NCI-H1417 treated with DMSO at 0.1 percent for 48 hours (cell line): ENCODE data around the gene CFAP74.

Source experiments
- DNase-seq: peaks from one replicate; lab custom pipeline; 2025; lab: John Stamatoyannopoulos, UW

Gene CFAP74

GRCh38 chr1:2018217-2019171, 14.9 kb upstream of the CFAP74 start:
- no peak for DNase-seq

GRCh38 chr1:2016123-2016522, 12.5 kb upstream of the CFAP74 start:
- DNase-seq: no peak

GRCh38 chr1:2014741-2015735, 11.5 kb upstream of the CFAP74 start:
- no peak for DNase-seq

- DNase-seq: no peak
Observed at GRCh38 chr1:2014181-2014580, 10.6 kb upstream of the CFAP74 start.

GRCh38 chr1:2009101-2010053, 5.8 kb upstream of the CFAP74 start:
- no peak for DNase-seq

- DNase-seq: no peak
Observed at GRCh38 chr1:2004856-2005255, 1.3 kb upstream of the CFAP74 start.

- no peak for DNase-seq
Observed at GRCh38 chr1:2001773-2002411, 1.7 kb downstream of the CFAP74 start.

- DNase-seq: no peak
Observed at GRCh38 chr1:2000850-2001249, 2.7 kb downstream of the CFAP74 start.

- no peak for DNase-seq
Observed at GRCh38 chr1:2000432-2000831, 3.2 kb downstream of the CFAP74 start.

- no peak for DNase-seq
Observed at GRCh38 chr1:1997576-1997975, 6.0 kb downstream of the CFAP74 start.

GRCh38 chr1:1996207-1996651, 7.4 kb downstream of the CFAP74 start:
- DNase-seq: no peak

GRCh38 chr1:1994536-1994935, 9.1 kb downstream of the CFAP74 start:
- DNase-seq: no peak

- DNase-seq: no peak
Observed at GRCh38 chr1:1990222-1990621, 13.4 kb downstream of the CFAP74 start.

- DNase-seq: no peak
Observed at GRCh38 chr1:1989789-1990188, 13.8 kb downstream of the CFAP74 start.

GRCh38 chr1:1989102-1989542, 14.5 kb downstream of the CFAP74 start:
- no peak for DNase-seq

- no peak for DNase-seq
Observed at GRCh38 chr1:1988061-1988945, 15.3 kb downstream of the CFAP74 start.

GRCh38 chr1:1987142-1987510, 16.5 kb downstream of the CFAP74 start:
- no peak for DNase-seq

- DNase-seq: no peak
Observed at GRCh38 chr1:1986451-1987141, 17.0 kb downstream of the CFAP74 start.

- no peak for DNase-seq
Observed at GRCh38 chr1:1985375-1986050, 18.1 kb downstream of the CFAP74 start.
